Spinal cord (tissue), 10 donors: ENCODE data around the gene FKBP10. TPM values are rescaled to one million over a fixed set of nuclear protein-coding genes. Genes with fewer than 3 reads are reported as not detected.
"Not testable (repeated sequence)": the region's sequence is repeated elsewhere in the genome, so short reads cannot be mapped to it uniquely, and the experiment has no call there.

Source experiments
- DNase-seq, 6 donors: peaks; one replicate each; pipeline versions ENCODE4 v3.0.0 to v3.0.0-alpha.2; 2013 to 2015; ENCODE audit warnings: low spot score in 6 of 6, low read depth in 4 of 6
- H3K27ac ChIP-seq: one replicate; pipeline ENCODE4 v1.5.1; 2013; ENCODE audit warnings: low read depth, low read length, control low read depth
- H3K27me3 ChIP-seq: one replicate; pipeline ENCODE4 v1.6.1; 2013; ENCODE audit warnings: low read length; ENCODE audit not compliant: control insufficient read depth, insufficient read depth
- H3K36me3 ChIP-seq: one replicate; pipeline ENCODE4 v1.6.1; 2013; ENCODE audit warnings: low read length; ENCODE audit not compliant: control insufficient read depth, insufficient read depth
- H3K4me1 ChIP-seq: one replicate; pipeline ENCODE4 v1.6.1; 2013; ENCODE audit warnings: low read length; ENCODE audit not compliant: control insufficient read depth, insufficient read depth
- H3K4me3 ChIP-seq: one replicate; pipeline ENCODE4 v1.5.1; 2013; ENCODE audit warnings: low read depth, low read length, control low read depth
- H3K9me3 ChIP-seq: one replicate; pipeline ENCODE4 v1.6.1; 2013; ENCODE audit warnings: low read length; ENCODE audit not compliant: control insufficient read depth, insufficient read depth
- WGBS: methylation state at CpG from one replicate; pipeline ENCODE4 v1.1.5; 2013; ENCODE audit warnings: missing lambda C conversion rate; ENCODE audit not compliant: insufficient coverage; 5-methylcytosine and 5-hydroxymethylcytosine counted together
- polyA plus RNA-seq, 2 donors: library from polyadenylated mRNA; unstranded; fragments of 120-200 nt; gene quantifications; one replicate each; pipeline ENCODE4 v1.2.1, GENCODE V29; 2013; ENCODE audit not compliant: insufficient read length in 2 of 2
- total RNA-seq, 2 donors: library from RNA; depleted of rRNA in 1 of 2; stranded (reverse); fragments of 120-200 nt in 1 of 2; fragments of >200 nt in 1 of 2; gene quantifications; one replicate each; pipeline versions ENCODE4 v1.2.3 to v1.2.4, GENCODE V29; 2013 to 2014
- donor health status: healthy.

FKBP10 gene
- total and polyA plus RNA-seq, 4 donors = 56.6 to 125 (median 87.2) TPM

DNA sequence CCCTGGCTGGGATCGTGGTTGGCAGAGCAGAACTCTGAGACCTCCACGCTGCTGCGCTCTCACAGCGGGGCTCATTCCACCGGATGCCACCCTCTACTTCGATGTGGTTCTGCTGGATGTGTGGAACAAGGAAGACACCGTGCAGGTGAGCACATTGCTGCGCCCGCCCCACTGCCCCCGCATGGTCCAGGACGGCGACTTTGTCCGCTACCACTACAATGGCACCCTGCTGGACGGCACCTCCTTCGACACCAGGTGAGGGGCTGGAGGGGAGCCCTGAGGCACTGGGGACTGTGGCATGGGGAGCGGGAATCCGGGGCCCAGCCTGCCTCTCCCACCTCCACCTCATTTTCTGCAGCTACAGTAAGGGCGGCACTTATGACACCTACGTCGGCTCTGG lies 5.2 kb downstream of the FKBP10 start:
- no peak for DNase-seq
- Histone ChIP-seq H3K4me3 (no peak overlapping the region), H3K27me3 (no peaks in the 10 kb centered on the region), H3K9me3 (no peaks in the 10 kb centered on the region), H3K27ac (no peak overlapping the region), H3K36me3 (peaks cover 27% of the 10 kb centered on the region), H3K4me1 (peaks cover 8% of the 10 kb centered on the region)
- WGBS = 90% methylated on average over 8 of the region's 20 CpGs

- Histone ChIP-seq H3K4me3 (no peak overlapping the region), H3K9me3 (no peaks in the 10 kb centered on the region), H3K36me3 (peaks cover 50% of the 10 kb centered on the region), H3K27me3 (no peaks in the 10 kb centered on the region), H3K4me1 (no peaks in the 10 kb centered on the region), H3K27ac (no peak overlapping the region)
- WGBS = 91% methylated on average over 14 of the region's 14 CpGs
- no peak for DNase-seq
Observed at GRCh38 chr17:41821776-41822175, 9.0 kb downstream of the FKBP10 start.

- no peaks in the 10 kb centered on the region for H3K9me3 ChIP-seq
- no peak for DNase-seq
- H3K27ac ChIP-seq = no peak overlapping the region
- H3K27me3 ChIP-seq = no peaks in the 10 kb centered on the region
- H3K36me3 ChIP-seq = peaks cover 53% of the 10 kb centered on the region
- 75% methylated on average over 9 of the region's 12 CpGs for WGBS
- H3K4me3 ChIP-seq = no peak overlapping the region
- H3K4me1 ChIP-seq = no peaks in the 10 kb centered on the region
Observed at GRCh38 chr17:41822216-41823140, 9.7 kb downstream of the FKBP10 start.

- Histone ChIP-seq H3K27me3 (no peaks in the 10 kb centered on the region), H3K27ac (no peak overlapping the region), H3K4me1 (no peaks in the 10 kb centered on the region), H3K36me3 (peaks cover 49% of the 10 kb centered on the region), H3K4me3 (no peak overlapping the region), H3K9me3 (no peaks in the 10 kb centered on the region)
- no peak for DNase-seq
- WGBS = no CpG with 5 or more reads among the region's 1 CpG
Observed at GRCh38 chr17:41823141-41823524, 10.3 kb downstream of the FKBP10 start.

GRCh38 chr17:41823580-41823979 lies 10.8 kb downstream of the FKBP10 start:
- Histone ChIP-seq H3K27me3 (no peaks in the 10 kb centered on the region), H3K36me3 (peaks cover 51% of the 10 kb centered on the region), H3K27ac (no peak overlapping the region), H3K4me1 (no peaks in the 10 kb centered on the region), H3K4me3 (no peak overlapping the region), H3K9me3 (no peaks in the 10 kb centered on the region)
- DNase-seq = no peak
- WGBS = 79% methylated on average over 5 of the region's 7 CpGs

DNA sequence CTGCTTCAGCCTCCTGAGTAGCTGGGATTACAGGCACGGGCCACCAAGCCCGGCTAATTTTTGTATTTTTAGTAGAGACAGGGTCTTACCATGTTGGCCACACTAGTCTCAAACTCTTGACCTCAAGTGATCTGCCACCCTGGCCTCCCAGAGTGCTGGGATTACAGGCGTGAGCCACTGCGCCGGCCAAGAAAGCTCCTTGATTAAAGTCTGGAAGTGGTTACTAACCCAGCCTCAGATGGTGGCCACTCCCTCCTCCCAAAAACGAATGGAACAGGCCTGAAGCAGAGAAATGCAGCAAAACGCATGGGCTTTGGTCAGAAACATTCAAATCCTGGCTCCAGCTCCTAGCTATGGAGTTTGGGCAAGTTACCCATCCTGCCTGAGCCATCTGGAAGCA lies 11.3 kb downstream of the FKBP10 start:
- H3K36me3 ChIP-seq = peaks cover 54% of the 10 kb centered on the region

GRCh38 chr17:41825175-41825845 lies 12.5 kb downstream of the FKBP10 start:
- Histone ChIP-seq H3K36me3 (peaks cover 55% of the 10 kb centered on the region), H3K27ac (no peak overlapping the region), H3K4me1 (no peaks in the 10 kb centered on the region), H3K4me3 (no peak overlapping the region), H3K9me3 (no peaks in the 10 kb centered on the region), H3K27me3 (no peaks in the 10 kb centered on the region)
- WGBS = 91% methylated on average over 17 of the region's 19 CpGs
- DNase-seq = no peak

More for the DNA sequence above, 11.3 kb downstream of the FKBP10 start:
- H3K4me1 ChIP-seq = no peaks in the 10 kb centered on the region
- no peak for DNase-seq
- H3K4me3 ChIP-seq = no peak overlapping the region
- H3K27me3 ChIP-seq = no peaks in the 10 kb centered on the region
- peak overlapping the region; percentile 7 for H3K27ac ChIP-seq
- WGBS = 80% methylated on average over 7 of the region's 7 CpGs
- no peaks in the 10 kb centered on the region for H3K9me3 ChIP-seq

DNA sequence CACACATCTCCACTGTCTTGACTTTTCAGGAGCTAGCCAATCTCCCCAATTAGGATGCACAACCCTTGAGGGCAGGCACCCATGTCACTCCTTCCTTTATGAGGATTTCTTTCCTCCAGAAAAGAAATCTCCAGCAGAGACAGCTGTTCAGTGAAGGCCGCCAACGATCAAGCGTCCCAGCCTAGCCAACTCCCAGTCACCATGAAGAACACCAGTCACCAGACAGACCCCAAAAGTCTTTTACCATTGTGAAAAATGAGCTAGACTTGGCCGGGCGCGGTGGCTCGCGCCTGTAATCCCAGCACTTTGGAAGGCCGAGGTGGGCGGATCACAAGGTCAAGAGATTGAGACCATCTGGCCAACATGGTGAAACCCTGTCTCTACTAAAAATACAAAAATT lies 17.2 kb downstream of the FKBP10 start:
- peaks cover 64% of the 10 kb centered on the region for H3K36me3 ChIP-seq
- H3K27ac ChIP-seq, DNase-seq, H3K27me3 ChIP-seq, H3K4me3 ChIP-seq, H3K9me3 ChIP-seq, H3K4me1 ChIP-seq: not testable (repeated sequence)
- WGBS = 81% methylated on average over 9 of the region's 10 CpGs

- peak overlapping the region; percentile 33 for H3K27ac ChIP-seq
- no peaks in the 10 kb centered on the region for H3K9me3 ChIP-seq
- no peaks in the 10 kb centered on the region for H3K27me3 ChIP-seq
- H3K4me1 ChIP-seq = peaks cover 12% of the 10 kb centered on the region
- 1% methylated on average over 7 of the region's 13 CpGs for WGBS
- H3K36me3 ChIP-seq = peaks cover 26% of the 10 kb centered on the region
- no peak for DNase-seq
- peak overlapping the region; percentile 80 for H3K4me3 ChIP-seq
Observed at GRCh38 chr17:41835214-41835799, 22.5 kb downstream of the FKBP10 start.
